H9 (cell line): ENCODE data around the gene ANKRD12. TPM values are rescaled to one million over a fixed set of nuclear protein-coding genes. Genes with fewer than 3 reads are reported as not detected.

ENCODE experiments used
- DNase-seq: peaks from one replicate; pipeline ENCODE4 v3.0.0-alpha.2; 2017
- H2AFZ ChIP-seq: one replicate; pipeline ENCODE4 v1.6.1; 2013; ENCODE audit warnings: mild to moderate bottlenecking, low read length, control low read depth, moderate library complexity
- H2AK5ac ChIP-seq: 2 replicates; pipeline ENCODE4 v1.6.1; 2013; ENCODE audit warnings: low read length, control low read depth, mixed read lengths; ENCODE audit not compliant: insufficient read length
- H2BK120ac ChIP-seq: one replicate; pipeline ENCODE4 v1.6.1; 2013; ENCODE audit warnings: low read depth, mild to moderate bottlenecking, low read length, control low read depth, inconsistent platforms; ENCODE audit not compliant: poor library complexity, severe bottlenecking
- H2BK12ac ChIP-seq: 2 replicates; pipeline ENCODE4 v1.6.1; 2013; ENCODE audit warnings: low read length, control low read depth, mixed read lengths, low read depth; ENCODE audit not compliant: insufficient read length
- H2BK15ac ChIP-seq: 2 replicates; pipeline ENCODE4 v1.6.1; 2013; ENCODE audit warnings: low read depth, low read length, control low read depth
- H2BK20ac ChIP-seq: one replicate; pipeline ENCODE4 v1.6.1; 2013; ENCODE audit warnings: low read depth, mild to moderate bottlenecking, low read length, control low read depth, inconsistent platforms; ENCODE audit not compliant: poor library complexity, severe bottlenecking
- H2BK5ac ChIP-seq: 2 replicates; pipeline ENCODE4 v1.6.1; 2013; ENCODE audit warnings: low read length, control low read depth, mixed read lengths; ENCODE audit not compliant: insufficient read length
- H3K14ac ChIP-seq: 2 replicates; pipeline ENCODE4 v1.6.1; 2013; ENCODE audit warnings: low read length, control low read depth; ENCODE audit not compliant: insufficient read depth
- H3K18ac ChIP-seq: 2 replicates; pipeline ENCODE4 v1.6.1; 2013; ENCODE audit warnings: low read depth, mild to moderate bottlenecking, mixed read lengths, low read length, control low read depth; ENCODE audit not compliant: insufficient read length
- H3K23ac ChIP-seq: 2 replicates; pipeline ENCODE4 v1.6.1; 2013; ENCODE audit warnings: low read length, control low read depth, mixed read lengths, low read depth; ENCODE audit not compliant: insufficient read length
- H3K23me2 ChIP-seq: 2 replicates; pipeline ENCODE4 v1.6.1; 2013; ENCODE audit warnings: low read depth, mild to moderate bottlenecking, mixed read lengths, low read length, control low read depth; ENCODE audit not compliant: insufficient read length, poor library complexity, severe bottlenecking
- H3K27ac ChIP-seq: 2 replicates; pipeline ENCODE4 v1.5.1; 2013; ENCODE audit warnings: low read length, control low read depth, mixed read lengths, low read depth; ENCODE audit not compliant: insufficient read length
- H3K27me3 ChIP-seq: 2 replicates; pipeline ENCODE4 v1.6.1; 2013; ENCODE audit warnings: low read length, control low read depth, inconsistent platforms; ENCODE audit not compliant: insufficient read depth
- H3K4ac ChIP-seq: 2 replicates; pipeline ENCODE4 v1.6.1; 2013; ENCODE audit warnings: low read depth, mild to moderate bottlenecking, control low read depth, inconsistent platforms, low read length, moderate library complexity
- H3K4me1 ChIP-seq: 2 replicates; pipeline ENCODE4 v1.6.1; 2013; ENCODE audit warnings: low read length, control low read depth, inconsistent platforms; ENCODE audit not compliant: insufficient read depth
- H3K4me2 ChIP-seq: 2 replicates; pipeline ENCODE4 v1.6.1; 2013; ENCODE audit warnings: low read length, control low read depth, mixed read lengths; ENCODE audit not compliant: insufficient read length, insufficient read depth
- H3K56ac ChIP-seq: 2 replicates; pipeline ENCODE4 v1.6.1; 2013; ENCODE audit warnings: low read depth, mild to moderate bottlenecking, mixed read lengths, low read length, control low read depth; ENCODE audit not compliant: insufficient read length
- H3K79me1 ChIP-seq: 2 replicates; pipeline ENCODE4 v1.6.1; 2013; ENCODE audit warnings: low read depth, mild to moderate bottlenecking, moderate library complexity, low read length, control low read depth, inconsistent platforms; ENCODE audit not compliant: insufficient read depth, poor library complexity, severe bottlenecking
- H3K79me2 ChIP-seq: 2 replicates; pipeline ENCODE4 v1.6.1; 2013; ENCODE audit warnings: low read length, control low read depth, inconsistent platforms; ENCODE audit not compliant: insufficient read depth
- H3K9ac ChIP-seq: 2 replicates; pipeline ENCODE4 v1.6.1; 2013; ENCODE audit warnings: low read length, control low read depth, mixed read lengths; ENCODE audit not compliant: insufficient read length; ENCODE audit errors: extremely low read depth
- H3K9me3 ChIP-seq: one replicate; pipeline ENCODE4 v1.6.1; 2013; ENCODE audit warnings: low read depth, low read length, inconsistent platforms; ENCODE audit not compliant: control insufficient read depth
- H3T11ph ChIP-seq: one replicate; pipeline ENCODE4 v1.6.1; 2013; ENCODE audit warnings: mild to moderate bottlenecking, low read length, control low read depth, inconsistent platforms
- H4K20me1 ChIP-seq: one replicate; pipeline ENCODE4 v1.6.1; 2013; ENCODE audit not compliant: control insufficient read depth, insufficient read length, insufficient read depth
- H4K5ac ChIP-seq: 2 replicates; pipeline ENCODE4 v1.6.1; 2013; ENCODE audit warnings: low read depth, mild to moderate bottlenecking, mixed read lengths, low read length, control low read depth; ENCODE audit not compliant: insufficient read length
- H4K8ac ChIP-seq: replicated peaks from 2 replicates; pipeline ENCODE4 v1.6.1; 2013; ENCODE audit warnings: low read length, control low read depth, mixed read lengths, low read depth; ENCODE audit not compliant: insufficient read length
- H4K91ac ChIP-seq: 2 replicates; pipeline ENCODE4 v1.6.1; 2013; ENCODE audit warnings: low read depth, mild to moderate bottlenecking, moderate library complexity, mixed read lengths, low read length, control low read depth; ENCODE audit not compliant: insufficient read length
- H3K27ac Mint-ChIP-seq, 3 experiments: 2 replicates in 2 of 3; 3 replicates in 1 of 3; pipeline ENCODE4 v1.8.0; 2020 to 2021; ENCODE audit warnings: mixed read lengths in 3 of 3, mild to moderate bottlenecking in 1 of 3, moderate library complexity in 1 of 3
- H3K27me3 Mint-ChIP-seq: 2 replicates; pipeline ENCODE4 v1.8.0; 2021; ENCODE audit warnings: low read depth, mild to moderate bottlenecking, moderate library complexity, mixed read lengths
- H3K36me3 Mint-ChIP-seq, 3 experiments: 2 replicates in 2 of 3; 3 replicates in 1 of 3; pipeline ENCODE4 v1.8.0; 2020 to 2021; ENCODE audit warnings: low read depth in 3 of 3, mixed read lengths in 3 of 3; ENCODE audit not compliant: insufficient read depth in 1 of 3
- H3K4me1 Mint-ChIP-seq, 2 experiments: 2 replicates each; pipeline ENCODE4 v1.8.0; 2020; ENCODE audit warnings: mixed read lengths in 2 of 2
- H3K4me3 Mint-ChIP-seq, 2 experiments: 2 replicates in 1 of 2; 3 replicates in 1 of 2; pipeline ENCODE4 v1.8.0; 2020 to 2021; ENCODE audit warnings: mild to moderate bottlenecking in 2 of 2, mixed read lengths in 2 of 2, moderate library complexity in 1 of 2
- H3K9me3 Mint-ChIP-seq, 2 experiments: 2 replicates in 1 of 2; 3 replicates in 1 of 2; pipeline ENCODE4 v1.8.0; 2020; ENCODE audit warnings: mild to moderate bottlenecking in 2 of 2, mixed read lengths in 2 of 2, moderate library complexity in 1 of 2
- CTCF ChIP-seq: fragments of 200-600 bp; sonication (generic); conservative IDR thresholded peaks from 3 replicates; pipeline ENCODE4 v1.8.0; 2021; ENCODE audit warnings: antibody characterized with exemption, mild to moderate bottlenecking
- WGBS: extraction: QIAGEN DNeasy Blood & Tissue Kit; methylation state at CpG from one replicate; pipeline ENCODE4 v1.1.7; 2013; ENCODE audit warnings: missing lambda C conversion rate, low lambda C conversion rate, mixed read lengths; ENCODE audit not compliant: insufficient read length; ENCODE audit errors: extremely low coverage; 5-methylcytosine and 5-hydroxymethylcytosine counted together
- total RNA-seq: library from RNA; stranded (reverse); gene quantifications from 2 replicates; pipeline ENCODE4 v1.2.1, GENCODE V29; 2021

The ANKRD12 gene
- total RNA-seq, 1 experiment from 2014 or later = 38.9 TPM

- Mint-ChIP-seq H3K4me1 (peaks cover 2 to 8% of the 10 kb centered on the region in 2 experiments; a peak in 3 of 4 replicates), H3K9me3 (no peaks in the 10 kb centered on the region), H3K4me3 (no peak overlapping the region), H3K27me3 (no peaks in the 10 kb centered on the region), H3K27ac (0 out of 7 replicates have a peak overlapping the region, but pooled peaks of 1 of the 3 experiments have one; percentile 27), H3K36me3 (peaks cover 14 to 16% (median 14%) of the 10 kb centered on the region in 3 experiments; a peak in 6 of 7 replicates)
- H3K9me3 ChIP-seq = no peaks in the 10 kb centered on the region
- H4K5ac ChIP-seq = no peak overlapping the region
- no peak overlapping the region for H2BK120ac ChIP-seq
- H2BK12ac ChIP-seq = no peak overlapping the region
- no peak for TF ChIP-seq CTCF
- H3K18ac ChIP-seq = no peak overlapping the region
- no peak overlapping the region for H3K4me2 ChIP-seq
- H2BK20ac ChIP-seq = no peak overlapping the region
- H3T11ph ChIP-seq = no peak overlapping the region
- H3K27ac ChIP-seq = no peak overlapping the region
- no peaks in the 10 kb centered on the region for H3K79me2 ChIP-seq
- no peaks in the 10 kb centered on the region for H3K27me3 ChIP-seq
- DNase-seq = no peak
- H2AFZ ChIP-seq = no peak overlapping the region
- no peak overlapping the region for H2AK5ac ChIP-seq
- H3K56ac ChIP-seq = no peak overlapping the region
- no peaks in the 10 kb centered on the region for H3K79me1 ChIP-seq
- H3K4me1 ChIP-seq = no peaks in the 10 kb centered on the region
- no CpG with 5 or more reads among the region's 4 CpGs for WGBS
- H4K91ac ChIP-seq = no peak overlapping the region
- H3K23ac ChIP-seq = no peak overlapping the region
- H4K8ac ChIP-seq = no peak overlapping the region
- H2BK5ac ChIP-seq = no peak overlapping the region
- H3K14ac ChIP-seq = no peak overlapping the region
- no peak overlapping the region for H2BK15ac ChIP-seq
- no peak overlapping the region for H3K4ac ChIP-seq
- no peak overlapping the region for H3K9ac ChIP-seq
- H3K23me2 ChIP-seq = no peaks in the 10 kb centered on the region
- H4K20me1 ChIP-seq = no peaks in the 10 kb centered on the region
Observed at GRCh38 chr18:9248661-9249060, 112.1 kb downstream of the ANKRD12 start.
